IPS-18c (cell line): ENCODE results near the gene PRKCZ.

Source experiments
- H3K4me3 ChIP-seq: 2 replicates; pipeline ENCODE4 v1.7.0; 2013; ENCODE audit warnings: low read depth, mild to moderate bottlenecking, low read length, moderate library complexity; ENCODE audit not compliant: insufficient read depth
- H3K9me3 ChIP-seq: one replicate; pipeline ENCODE4 v1.6.1; 2013; ENCODE audit warnings: mild to moderate bottlenecking, low read length, moderate library complexity; ENCODE audit not compliant: control insufficient read depth, insufficient read depth

Gene PRKCZ

GRCh38 chr1:2205191-2205952, 155.2 kb downstream of the PRKCZ start:
- H3K4me3 ChIP-seq = peak overlapping the region; percentile 64
- H3K9me3 ChIP-seq = no peaks in the 10 kb centered on the region

GRCh38 chr1:2206813-2207487, 156.7 kb downstream of the PRKCZ start:
- Histone ChIP-seq H3K9me3 (no peaks in the 10 kb centered on the region), H3K4me3 (no peak overlapping the region)

DNA sequence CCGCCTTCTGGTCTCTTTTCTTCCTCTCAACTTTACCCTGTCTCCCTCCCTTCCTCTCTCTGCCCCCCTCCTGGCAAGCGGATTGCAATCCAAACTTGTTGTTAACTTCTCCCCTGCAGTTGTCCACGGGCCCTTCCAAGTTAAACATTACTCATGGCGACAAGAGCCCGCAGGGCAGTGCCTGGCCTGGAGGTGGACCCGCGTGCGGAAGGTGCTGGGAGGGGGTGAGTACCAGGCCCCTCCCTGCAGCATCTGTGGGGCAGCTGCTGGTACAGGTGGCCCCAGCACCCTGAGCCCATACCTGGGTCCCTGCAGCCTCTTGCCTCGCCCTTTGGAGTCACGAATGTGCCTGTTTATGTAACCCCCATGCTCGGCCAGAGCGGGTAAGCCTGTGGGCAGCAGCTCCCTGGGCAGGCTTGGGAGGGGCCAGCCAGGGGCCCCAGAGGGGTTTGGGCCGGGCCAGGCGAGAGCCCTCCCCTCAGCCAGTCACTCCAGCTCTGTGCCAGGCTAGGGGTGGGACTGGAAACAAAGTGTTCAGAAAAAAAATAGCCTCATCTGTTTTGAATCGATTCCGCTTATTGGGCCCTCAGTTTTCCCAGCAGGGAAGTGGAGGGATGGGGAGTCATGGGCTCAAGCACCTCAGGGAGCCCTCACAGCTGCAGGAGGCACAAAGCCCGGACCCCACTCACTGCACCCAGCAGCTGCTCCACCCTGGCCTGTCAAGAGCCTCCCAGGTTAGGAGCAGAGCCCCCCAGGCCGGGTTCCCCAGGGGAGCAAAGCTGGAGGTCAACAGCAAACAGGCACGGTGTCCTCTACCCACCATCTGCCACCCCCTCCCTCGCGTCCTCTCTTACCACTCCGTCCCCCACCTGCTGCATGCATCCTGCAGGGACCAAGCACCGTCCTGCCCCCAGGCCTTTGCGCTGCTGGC, 158.4 kb downstream of the PRKCZ start:
- H3K4me3 ChIP-seq = no peak overlapping the region
- no peaks in the 10 kb centered on the region for H3K9me3 ChIP-seq

DNA sequence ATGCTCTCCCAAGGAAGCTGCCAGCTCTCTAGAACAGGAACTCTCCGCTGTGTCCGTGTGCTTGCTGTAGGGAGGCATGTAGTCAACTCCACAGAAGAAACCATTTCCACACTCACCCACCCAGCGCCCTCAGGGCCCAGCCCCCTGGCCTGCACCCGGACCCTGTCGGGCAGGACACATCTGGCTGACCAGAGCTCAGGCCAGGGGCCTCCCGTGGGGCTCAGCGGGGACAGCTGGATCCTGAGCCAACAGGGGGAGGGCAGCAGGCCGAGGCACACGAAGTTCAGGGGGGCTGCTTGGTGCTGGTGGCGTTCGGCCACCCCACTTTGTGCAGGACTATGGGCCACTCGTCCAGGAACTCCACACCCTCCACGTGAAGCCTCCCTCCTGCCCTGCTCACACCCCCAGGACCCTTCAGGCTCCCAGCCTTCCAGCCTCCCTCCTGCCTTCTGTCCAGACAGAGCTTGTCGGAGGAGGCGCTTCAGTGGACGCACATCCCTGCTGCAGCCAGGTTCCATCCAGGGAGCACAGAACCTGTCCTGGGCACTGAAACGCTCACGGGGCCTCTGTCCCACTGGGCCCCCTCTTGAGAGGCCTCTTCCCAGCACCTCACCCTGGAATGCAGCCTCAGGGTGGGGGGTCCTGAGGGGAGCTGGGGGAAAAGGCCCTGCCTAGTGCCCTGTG, 159.3 kb downstream of the PRKCZ start:
- Histone ChIP-seq H3K4me3 (no peak overlapping the region), H3K9me3 (no peaks in the 10 kb centered on the region)

DNA sequence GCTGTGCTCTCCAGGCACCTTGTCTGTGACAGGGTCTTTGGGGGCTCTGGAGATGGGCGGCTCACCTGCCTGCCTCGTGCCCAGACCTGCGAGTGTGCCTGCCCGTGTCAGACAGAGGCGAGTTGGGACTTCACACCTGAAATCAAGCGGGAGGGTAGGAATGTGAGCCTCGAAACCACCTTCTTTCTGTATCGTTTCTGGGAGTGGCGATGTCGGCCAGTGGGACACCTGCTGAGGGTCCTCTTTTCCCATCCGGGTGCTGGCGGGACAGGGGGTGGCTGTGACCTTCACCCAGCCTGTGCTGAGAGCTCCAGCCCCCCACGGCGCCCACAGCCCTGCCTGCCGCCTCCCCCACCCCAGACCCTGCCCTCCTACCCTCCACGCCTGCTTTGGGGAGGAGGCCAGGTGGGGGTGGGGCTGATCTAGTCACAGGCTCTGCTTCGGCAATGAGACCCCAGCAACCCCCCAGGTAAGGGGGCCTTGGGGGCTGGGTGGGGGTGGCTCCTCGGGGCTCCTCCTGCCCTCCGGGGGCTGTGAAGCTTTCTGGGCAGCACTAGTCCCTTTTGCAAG, 160.0 kb downstream of the PRKCZ start:
- Histone ChIP-seq H3K4me3 (no peak overlapping the region; the same call in 1 of the 2 replicates), H3K9me3 (no peaks in the 10 kb centered on the region)

- no peaks in the 10 kb centered on the region for H3K9me3 ChIP-seq
- no peak overlapping the region; the same call in 1 of the 2 replicates for H3K4me3 ChIP-seq
Measured at GRCh38 chr1:2210786-2211185, 160.6 kb downstream of the PRKCZ start.

DNA sequence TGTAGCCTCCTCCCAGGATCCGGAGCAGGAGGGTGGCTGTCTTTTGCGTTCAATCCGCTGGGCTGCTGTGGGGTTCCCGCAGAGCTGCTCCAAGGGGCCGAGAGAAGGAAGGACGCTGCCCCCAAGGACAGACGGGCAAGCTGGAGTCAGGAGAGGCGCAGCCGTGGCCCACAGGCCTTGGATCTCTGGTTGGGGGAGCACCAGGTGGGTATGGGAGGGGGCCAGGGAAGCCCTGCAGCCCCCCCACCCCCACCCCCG, 162.0 kb downstream of the PRKCZ start:
- no peak overlapping the region for H3K4me3 ChIP-seq
- no peaks in the 10 kb centered on the region for H3K9me3 ChIP-seq

GRCh38 chr1:2212532-2213491, 162.6 kb downstream of the PRKCZ start:
- Histone ChIP-seq H3K9me3 (no peaks in the 10 kb centered on the region), H3K4me3 (peak overlapping the region; percentile 36; the same call in 1 of the 2 replicates)

DNA sequence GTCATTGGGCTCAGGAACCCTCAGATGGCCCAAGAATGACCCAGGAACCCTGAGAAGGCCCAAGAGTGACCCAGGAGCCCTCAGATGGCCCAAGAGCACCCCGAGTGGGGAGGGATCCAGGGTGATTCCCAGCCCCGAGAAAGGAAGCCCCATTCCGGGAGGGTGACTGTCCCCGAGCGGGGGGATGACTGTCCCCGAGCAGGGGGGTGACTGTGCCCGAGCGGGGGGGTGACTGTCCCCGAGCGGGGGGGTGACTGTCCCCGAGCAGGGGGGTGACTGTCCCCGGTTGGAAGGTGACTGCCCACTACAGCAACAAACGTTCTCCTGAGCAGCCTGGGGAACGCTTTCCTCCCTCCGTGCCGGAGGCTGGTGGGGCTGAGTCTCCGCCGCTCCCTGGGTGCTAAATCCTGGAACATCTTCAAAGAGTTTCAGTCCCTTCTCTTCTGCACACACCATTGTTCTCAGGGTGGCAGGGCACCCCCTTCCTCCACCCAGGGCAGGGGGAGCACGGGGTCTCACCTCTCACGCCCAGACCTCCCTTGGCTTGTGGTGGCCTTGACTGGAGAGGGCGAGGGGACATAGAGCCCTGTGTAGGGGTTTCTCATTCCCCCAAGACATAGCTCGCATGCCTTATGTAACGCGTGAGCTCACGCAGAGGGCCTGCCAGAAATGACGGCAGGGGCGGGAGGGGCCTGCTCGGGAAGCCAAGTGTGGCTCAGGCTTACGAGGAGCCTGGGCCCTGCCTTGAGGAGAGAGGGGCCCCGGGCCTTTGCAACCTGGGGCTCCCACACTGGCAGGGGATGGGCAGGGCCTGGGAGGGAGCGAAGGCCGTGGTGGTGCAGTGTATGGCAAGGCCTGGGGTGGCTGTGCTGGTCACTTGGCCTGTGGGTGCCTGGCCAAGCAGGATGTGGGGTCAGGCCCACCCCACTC, 163.6 kb downstream of the PRKCZ start:
- no peak overlapping the region for H3K4me3 ChIP-seq
- no peaks in the 10 kb centered on the region for H3K9me3 ChIP-seq

DNA sequence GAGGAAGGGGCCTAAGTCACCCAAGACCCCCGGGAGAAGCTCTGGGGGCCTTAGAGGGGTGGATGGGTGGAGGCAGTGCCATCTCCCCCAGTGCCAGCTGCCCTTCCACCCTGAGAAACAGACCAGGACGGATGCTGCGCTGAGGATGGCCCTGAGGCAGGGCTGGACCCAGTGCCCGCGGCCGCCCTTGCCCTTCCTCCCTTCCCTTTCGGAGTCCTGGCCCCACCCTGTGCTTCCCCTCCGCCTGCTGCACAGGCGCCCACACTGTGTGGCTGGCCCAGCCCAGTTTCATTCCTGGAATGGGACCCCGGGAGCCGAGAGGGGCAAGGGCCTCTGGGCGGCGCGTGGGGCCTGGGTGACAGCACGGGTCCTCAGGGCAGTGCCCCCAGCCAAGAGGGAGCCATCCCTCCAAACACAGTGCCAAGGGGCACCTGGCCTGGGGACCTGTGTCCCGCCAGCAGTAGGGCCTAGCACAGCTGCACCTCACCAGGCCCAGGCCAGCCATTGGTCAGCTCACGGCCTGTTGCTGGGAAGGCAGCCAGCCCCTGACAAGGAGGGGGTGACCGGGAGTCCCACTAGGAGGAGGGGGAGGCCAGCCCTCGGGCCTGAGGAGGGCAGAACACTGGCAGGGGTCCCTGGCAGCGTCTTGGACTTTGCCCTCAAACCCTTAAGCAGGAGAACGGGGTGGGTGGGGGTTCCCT, 164.5 kb downstream of the PRKCZ start:
- Histone ChIP-seq H3K4me3 (no peak overlapping the region), H3K9me3 (no peaks in the 10 kb centered on the region)

GRCh38 chr1:2215329-2215728, 165.1 kb downstream of the PRKCZ start:
- Histone ChIP-seq H3K4me3 (no peak overlapping the region), H3K9me3 (no peaks in the 10 kb centered on the region)

- no peaks in the 10 kb centered on the region for H3K9me3 ChIP-seq
- H3K4me3 ChIP-seq = no peak overlapping the region
Measured at GRCh38 chr1:2215909-2216766, 165.9 kb downstream of the PRKCZ start.

GRCh38 chr1:2216767-2217058, 166.5 kb downstream of the PRKCZ start:
- Histone ChIP-seq H3K4me3 (no peak overlapping the region), H3K9me3 (no peaks in the 10 kb centered on the region)

DNA sequence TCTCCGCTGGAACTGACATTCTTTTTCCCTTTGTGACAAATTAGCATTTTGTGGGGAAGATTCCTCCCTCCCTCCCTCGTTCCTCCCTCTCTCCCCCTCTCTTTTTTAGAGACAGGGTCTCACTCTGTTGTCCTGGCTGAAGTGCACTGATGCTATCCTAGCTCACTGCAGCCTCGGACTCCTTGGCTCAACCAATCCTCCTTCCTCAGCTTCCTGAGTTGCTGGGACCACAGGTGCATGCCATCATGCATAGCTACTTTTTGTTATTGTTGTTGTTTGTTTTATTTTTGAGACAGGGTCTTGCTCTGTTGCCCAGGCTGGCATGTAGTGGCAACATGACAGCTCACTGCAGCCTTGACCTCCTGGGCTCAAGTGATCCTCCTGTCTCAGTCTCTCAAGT, 171.1 kb downstream of the PRKCZ start:
- Histone ChIP-seq H3K4me3 (no peak overlapping the region), H3K9me3 (no peaks in the 10 kb centered on the region)
